ENCODE results near the gene KIF19. TPM values are rescaled to one million over a fixed set of nuclear protein-coding genes. Genes with fewer than 3 reads are reported as not detected.

The KIF19 gene
- total and polyA plus RNA-seq, 5 donors = 0.14 to 0.88 (median 0.25) TPM

DNA sequence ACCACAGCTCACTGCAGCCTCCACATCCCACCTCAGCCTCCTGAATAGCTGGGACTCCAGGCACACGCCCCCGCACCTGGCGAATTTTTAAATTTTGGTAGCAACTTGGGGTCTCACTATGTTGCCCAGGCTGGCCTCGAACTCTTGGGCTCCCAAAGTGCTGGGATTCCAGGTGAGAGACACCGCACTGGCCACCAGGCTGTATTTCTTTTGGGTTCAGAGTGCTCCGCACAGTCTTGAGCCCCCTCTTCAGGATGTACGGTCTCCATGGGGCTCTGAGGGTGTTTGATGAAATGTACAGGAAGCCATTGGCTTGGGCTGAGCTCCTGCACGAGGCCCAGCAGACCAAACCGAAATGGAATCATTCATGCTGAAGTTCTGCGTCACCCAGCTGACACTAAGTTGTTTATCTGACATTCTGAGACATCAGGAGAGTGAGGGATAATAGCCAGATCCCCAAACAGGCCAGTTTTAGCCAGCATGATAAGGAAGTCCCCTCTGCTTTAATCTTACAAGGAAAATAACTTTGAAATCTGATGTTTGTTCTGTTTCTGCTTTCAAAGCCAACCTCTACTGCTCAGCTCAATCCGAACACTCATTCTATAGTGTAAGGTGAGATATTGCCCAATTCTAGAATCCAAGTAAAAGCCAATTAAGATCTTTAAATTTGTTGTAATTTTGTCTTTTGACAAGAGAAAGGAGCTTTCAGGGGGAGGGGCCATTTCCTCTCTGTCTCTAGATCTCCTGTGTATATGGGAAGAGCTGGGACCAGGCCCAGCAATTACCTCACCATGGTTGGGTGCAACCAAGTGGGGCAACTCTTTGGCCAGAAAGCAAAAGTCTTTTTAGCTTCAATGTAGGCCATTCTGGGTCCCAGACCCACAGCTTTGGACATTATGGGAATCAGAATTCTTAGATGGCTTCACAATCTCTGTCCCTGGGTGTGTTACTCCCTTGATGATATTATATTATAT is 64.9 kb downstream of the KIF19 start:
- intact Hi-C loops (cut with DNase I) = no loop called here
- H3K9me3 ChIP-seq (ENCODE audit: control insufficient read depth, low read length) = no peaks in the 10 kb centered on the region
- DNase-seq (no peak), ATAC-seq (peak in 1 of 2 donors; percentile 23)
- WGBS = 74% methylated on average over 11 of the region's 11 CpGs
- peaks cover 2% of the 10 kb centered on the region for H3K4me1 ChIP-seq (ENCODE audit: control insufficient read depth, insufficient read depth, low read length)
- H3K27me3 ChIP-seq (ENCODE audit: control insufficient read depth, insufficient read depth) = no peaks in the 10 kb centered on the region
- no peak overlapping the region for H3K4me3 ChIP-seq (ENCODE audit: low read length)
- H3K27ac ChIP-seq (ENCODE audit: low read length) = no peak overlapping the region

DNA sequence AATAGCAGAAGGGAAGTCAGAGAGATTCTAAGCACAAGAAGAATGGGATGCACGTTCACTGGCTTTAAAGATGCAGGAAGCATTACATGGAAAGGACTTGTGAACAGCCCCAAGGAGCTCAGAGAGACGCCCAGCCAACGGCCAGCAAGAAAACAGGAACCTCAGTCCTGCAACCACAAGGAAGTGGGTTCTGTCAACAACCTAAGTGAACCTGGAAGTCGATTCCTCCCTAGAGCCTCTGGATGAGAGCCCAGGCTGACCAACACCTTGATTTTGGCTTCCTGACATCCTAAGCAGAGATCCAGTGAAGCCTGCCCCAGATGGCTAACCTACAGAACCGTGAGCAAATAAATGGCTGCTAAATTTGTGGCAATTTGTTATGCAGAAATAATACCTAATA is 65.7 kb downstream of the KIF19 start:
- H3K9me3 ChIP-seq (ENCODE audit: control insufficient read depth, low read length) = no peaks in the 10 kb centered on the region
- intact Hi-C loops (cut with DNase I) = no loop called here
- no peak for DNase-seq
- H3K4me3 ChIP-seq (ENCODE audit: low read length) = no peak overlapping the region
- peaks cover 1% of the 10 kb centered on the region for H3K4me1 ChIP-seq (ENCODE audit: control insufficient read depth, insufficient read depth, low read length)
- H3K27ac ChIP-seq (ENCODE audit: low read length) = no peak overlapping the region
- WGBS = 64% methylated on average over 5 of the region's 5 CpGs
- no peaks in the 10 kb centered on the region for H3K27me3 ChIP-seq (ENCODE audit: control insufficient read depth, insufficient read depth)
- no peak for ATAC-seq

DNA sequence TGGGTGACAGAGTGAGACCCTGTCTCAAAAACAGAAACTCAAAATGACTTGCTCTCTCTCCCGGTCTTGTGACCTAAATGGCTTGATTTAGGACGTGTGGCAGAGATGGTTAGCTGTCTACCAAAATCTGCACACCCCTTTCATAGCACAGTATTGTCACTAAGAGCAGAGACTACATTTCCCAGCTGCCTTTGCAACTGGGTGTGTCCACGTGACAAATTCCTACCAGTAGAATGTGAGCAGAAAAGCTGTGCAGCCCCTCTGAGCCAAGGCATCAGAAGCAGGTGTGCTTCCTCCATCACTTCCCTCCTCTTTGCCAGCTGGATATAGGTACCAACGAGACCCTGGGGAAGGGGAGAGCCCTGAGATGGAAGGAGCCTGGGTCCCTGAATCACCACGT is 66.8 kb downstream of the KIF19 start:
- Histone ChIP-seq H3K4me3 (ENCODE audit: low read length) (no peak overlapping the region), H3K27ac (ENCODE audit: low read length) (no peak overlapping the region), H3K4me1 (ENCODE audit: control insufficient read depth, insufficient read depth, low read length) (no peaks in the 10 kb centered on the region), H3K27me3 (ENCODE audit: control insufficient read depth, insufficient read depth) (no peaks in the 10 kb centered on the region), H3K9me3 (ENCODE audit: control insufficient read depth, low read length) (no peaks in the 10 kb centered on the region)
- no peak for DNase-seq
- 69% methylated on average over 5 of the region's 5 CpGs for WGBS
- intact Hi-C loops (cut with DNase I) = no loop called here
- ATAC-seq = no peak

DNA sequence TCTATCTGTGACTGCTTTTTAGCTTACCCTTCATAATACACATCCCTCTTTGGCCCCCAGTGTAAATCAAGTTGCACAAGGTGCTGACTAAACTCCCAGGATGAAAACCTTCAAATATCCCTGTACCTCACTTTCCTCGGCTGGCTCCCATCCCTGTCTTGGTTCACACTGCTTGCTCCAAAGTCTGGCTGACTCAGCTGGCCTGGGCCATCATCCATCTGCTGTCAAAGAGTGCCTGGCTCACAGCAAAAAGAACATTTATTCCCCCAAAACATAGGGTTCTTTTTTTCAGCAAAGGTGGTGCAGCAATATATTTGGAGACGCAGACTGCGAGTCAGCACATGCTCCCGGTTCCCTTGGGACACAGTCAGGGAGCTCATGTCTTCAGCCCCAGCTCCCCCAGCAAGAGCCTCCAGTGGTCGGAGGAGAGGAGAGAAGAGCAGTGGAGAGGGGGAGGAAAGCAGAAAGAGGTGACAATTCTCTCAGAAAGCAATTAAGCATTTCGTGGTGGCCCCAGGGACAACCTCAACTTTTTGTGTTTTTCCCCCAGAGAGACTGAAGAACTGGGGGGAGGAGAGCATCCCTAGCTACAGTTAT is 67.4 kb downstream of the KIF19 start:
- no peaks in the 10 kb centered on the region for H3K27me3 ChIP-seq (ENCODE audit: control insufficient read depth, insufficient read depth)
- no peak overlapping the region for H3K4me3 ChIP-seq (ENCODE audit: low read length)
- H3K9me3 ChIP-seq (ENCODE audit: control insufficient read depth, low read length) = no peaks in the 10 kb centered on the region
- no peaks in the 10 kb centered on the region for H3K4me1 ChIP-seq (ENCODE audit: control insufficient read depth, insufficient read depth, low read length)
- no peak for ATAC-seq
- H3K27ac ChIP-seq (ENCODE audit: low read length) = no peak overlapping the region
- DNase-seq = no peak
- intact Hi-C loops (cut with DNase I) = no loop called here
- 73% methylated on average over 6 of the region's 6 CpGs for WGBS

DNA sequence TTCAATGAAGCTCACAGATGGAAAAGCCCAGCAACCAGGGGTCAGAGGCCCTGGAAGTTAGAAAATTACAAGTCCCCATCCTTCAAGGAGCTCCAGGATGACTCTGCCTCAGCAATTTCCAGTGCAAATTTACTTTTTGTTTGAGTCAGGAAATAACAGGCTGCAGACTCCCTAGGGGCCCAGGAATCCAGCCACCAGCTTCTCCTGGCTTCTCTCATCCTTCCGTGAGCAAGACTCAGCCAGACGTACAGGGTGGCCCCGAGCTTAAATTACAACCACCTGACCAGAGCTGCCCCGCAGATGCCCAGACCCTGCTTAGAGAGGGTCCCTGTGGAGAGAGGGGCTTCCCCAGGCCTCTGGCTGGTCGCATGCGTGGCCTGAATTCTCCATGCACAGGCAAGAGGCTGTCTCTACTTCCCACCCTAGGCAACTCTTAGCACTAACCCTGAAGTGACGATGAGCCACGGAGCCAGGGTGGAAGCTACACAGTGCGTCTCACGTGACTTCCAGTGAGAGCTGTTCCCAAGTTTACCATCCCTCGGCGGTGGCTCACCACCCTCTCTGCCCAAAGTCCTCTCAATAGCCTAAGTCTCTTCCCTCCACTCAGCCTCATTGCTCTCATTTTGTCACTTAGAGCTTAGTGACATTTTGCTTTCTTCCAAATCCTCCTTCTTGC is 68.4 kb downstream of the KIF19 start:
- intact Hi-C loops (cut with DNase I) = no loop called here
- DNase-seq = no peak
- no peak for ATAC-seq
- H3K27me3 ChIP-seq (ENCODE audit: control insufficient read depth, insufficient read depth) = no peaks in the 10 kb centered on the region
- H3K4me1 ChIP-seq (ENCODE audit: control insufficient read depth, insufficient read depth, low read length) = no peaks in the 10 kb centered on the region
- 71% methylated on average over 12 of the region's 12 CpGs for WGBS
- no peak overlapping the region for H3K4me3 ChIP-seq (ENCODE audit: low read length)
- no peak overlapping the region for H3K27ac ChIP-seq (ENCODE audit: low read length)
- no peaks in the 10 kb centered on the region for H3K9me3 ChIP-seq (ENCODE audit: control insufficient read depth, low read length)

DNA sequence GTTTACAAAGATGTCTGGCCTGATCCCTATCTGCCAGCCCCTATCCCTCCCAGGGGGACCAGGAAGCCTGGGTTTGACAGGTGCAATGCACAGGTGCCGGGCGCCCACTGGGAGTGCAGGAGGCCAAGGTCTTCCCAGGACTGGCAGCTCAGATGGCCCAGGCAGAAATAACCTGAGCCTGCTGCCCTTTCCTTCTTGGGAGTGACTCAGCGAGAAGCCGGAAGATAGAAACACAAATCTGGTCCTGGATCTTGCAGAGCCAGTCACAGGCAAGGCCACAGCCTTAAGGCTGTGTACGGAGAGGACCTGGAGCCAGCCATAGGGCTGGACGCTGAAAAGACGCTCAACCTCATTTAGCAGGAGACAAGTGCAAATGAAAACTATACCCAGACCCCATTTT is 69.0 kb downstream of the KIF19 start:
- H3K9me3 ChIP-seq (ENCODE audit: control insufficient read depth, low read length) = no peaks in the 10 kb centered on the region
- 90% methylated on average over 7 of the region's 7 CpGs for WGBS
- no peaks in the 10 kb centered on the region for H3K4me1 ChIP-seq (ENCODE audit: control insufficient read depth, insufficient read depth, low read length)
- DNase-seq (no peak), ATAC-seq (peak in 1 of 2 donors; percentile 19)
- intact Hi-C loops (cut with DNase I) = no loop called here
- H3K27ac ChIP-seq (ENCODE audit: low read length) = no peak overlapping the region
- no peaks in the 10 kb centered on the region for H3K27me3 ChIP-seq (ENCODE audit: control insufficient read depth, insufficient read depth)
- H3K4me3 ChIP-seq (ENCODE audit: low read length) = no peak overlapping the region

DNA sequence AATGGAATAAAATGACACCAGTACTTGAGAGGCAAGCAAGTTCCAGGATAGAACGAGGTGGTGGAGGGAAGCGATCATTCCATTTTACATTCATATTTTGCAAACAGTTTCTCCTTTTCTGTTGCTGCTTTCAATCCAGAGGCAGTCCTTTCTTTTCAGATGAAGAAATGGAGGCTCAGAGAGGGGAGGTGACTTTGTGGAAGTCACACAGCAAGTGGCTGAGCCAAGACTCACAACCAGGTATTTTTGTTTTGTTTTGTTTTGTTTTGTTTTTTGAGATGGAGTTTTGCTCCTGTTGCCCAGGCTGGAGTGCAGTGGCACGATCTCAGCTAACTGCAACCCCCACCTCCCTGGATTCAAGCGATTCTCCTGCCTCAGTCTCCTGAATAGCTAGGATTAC is 70.5 kb downstream of the KIF19 start:
- WGBS = 93% methylated on average over 4 of the region's 4 CpGs
- DNase-seq = no peak
- H3K27ac ChIP-seq (ENCODE audit: low read length) = no peak overlapping the region

DNA sequence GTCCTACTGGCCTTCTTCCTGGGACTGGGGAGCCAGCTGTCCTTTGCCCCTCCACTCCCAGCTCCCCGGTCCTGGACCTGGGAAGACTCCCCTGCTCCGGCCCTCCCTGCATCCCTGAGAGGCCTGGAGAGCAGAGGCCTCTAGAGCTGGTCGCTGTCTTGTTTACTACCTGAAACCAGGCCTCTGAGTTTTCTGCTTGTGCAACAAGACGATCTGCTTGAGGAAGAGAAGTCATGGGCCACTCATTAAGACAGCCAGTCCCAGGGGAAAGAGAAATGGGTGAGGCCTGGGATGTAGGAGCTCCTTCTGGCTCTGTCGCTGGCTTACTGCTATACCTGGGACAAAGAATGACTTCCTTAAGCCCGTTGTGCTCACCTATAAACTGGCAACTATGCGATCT is 76.0 kb downstream of the KIF19 start:
- Histone ChIP-seq H3K27ac (ENCODE audit: low read length) (no peak overlapping the region), H3K27me3 (ENCODE audit: control insufficient read depth, insufficient read depth) (no peaks in the 10 kb centered on the region), H3K4me1 (ENCODE audit: control insufficient read depth, insufficient read depth, low read length) (no peaks in the 10 kb centered on the region), H3K9me3 (ENCODE audit: control insufficient read depth, low read length) (no peaks in the 10 kb centered on the region), H3K4me3 (ENCODE audit: low read length) (no peak overlapping the region)
- WGBS = 87% methylated on average over 7 of the region's 7 CpGs
- intact Hi-C loops (cut with DNase I) = no loop called here
- DNase-seq (no peak), ATAC-seq (no peak)

More for the DNA sequence above, 70.5 kb downstream of the KIF19 start:
- Histone ChIP-seq H3K27me3 (ENCODE audit: control insufficient read depth, insufficient read depth) (no peaks in the 10 kb centered on the region), H3K9me3 (ENCODE audit: control insufficient read depth, low read length) (no peaks in the 10 kb centered on the region), H3K4me1 (ENCODE audit: control insufficient read depth, insufficient read depth, low read length) (no peaks in the 10 kb centered on the region), H3K4me3 (ENCODE audit: low read length) (no peak overlapping the region)
- ATAC-seq = no peak
- intact Hi-C loops (cut with DNase I) = no loop called here

DNA sequence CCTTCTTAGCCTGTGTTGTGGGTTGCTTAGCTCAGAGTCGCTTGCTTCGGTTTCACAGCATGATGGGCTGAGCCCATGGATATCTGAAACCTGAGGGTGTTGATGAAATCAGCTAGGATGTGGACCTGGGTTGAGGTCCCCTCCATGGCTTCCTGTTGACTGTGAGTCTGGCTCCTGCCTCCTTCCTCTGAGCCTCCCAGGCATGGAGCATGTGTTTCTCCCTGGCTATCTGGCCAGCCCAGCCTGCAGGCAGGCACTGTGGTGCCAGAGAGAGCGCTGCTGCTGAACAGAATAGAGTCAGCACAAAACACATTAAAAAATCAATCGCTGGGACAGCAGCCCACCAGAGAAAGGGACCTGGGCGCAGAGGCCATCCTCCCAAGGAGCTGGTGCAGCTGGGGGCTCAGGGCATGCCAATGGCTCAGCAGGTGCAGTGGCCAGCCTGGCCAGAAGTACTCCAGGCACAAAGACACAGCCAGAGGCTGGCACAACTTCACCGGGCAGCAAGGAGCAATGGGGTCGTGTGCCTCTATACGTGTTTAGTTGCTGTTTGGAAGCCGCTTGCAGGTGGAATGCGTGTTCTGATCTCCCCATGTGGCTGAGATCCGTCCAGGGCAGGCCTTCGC is 77.6 kb downstream of the KIF19 start:
- Histone ChIP-seq H3K27me3 (ENCODE audit: control insufficient read depth, insufficient read depth) (no peaks in the 10 kb centered on the region), H3K27ac (ENCODE audit: low read length) (no peak overlapping the region), H3K4me1 (ENCODE audit: control insufficient read depth, insufficient read depth, low read length) (no peaks in the 10 kb centered on the region), H3K9me3 (ENCODE audit: control insufficient read depth, low read length) (no peaks in the 10 kb centered on the region), H3K4me3 (ENCODE audit: low read length) (no peak overlapping the region)
- ATAC-seq (no peak), DNase-seq (no peak)
- 70% methylated on average over 12 of the region's 12 CpGs for WGBS
- intact Hi-C loops (cut with DNase I) = no loop called here

DNA sequence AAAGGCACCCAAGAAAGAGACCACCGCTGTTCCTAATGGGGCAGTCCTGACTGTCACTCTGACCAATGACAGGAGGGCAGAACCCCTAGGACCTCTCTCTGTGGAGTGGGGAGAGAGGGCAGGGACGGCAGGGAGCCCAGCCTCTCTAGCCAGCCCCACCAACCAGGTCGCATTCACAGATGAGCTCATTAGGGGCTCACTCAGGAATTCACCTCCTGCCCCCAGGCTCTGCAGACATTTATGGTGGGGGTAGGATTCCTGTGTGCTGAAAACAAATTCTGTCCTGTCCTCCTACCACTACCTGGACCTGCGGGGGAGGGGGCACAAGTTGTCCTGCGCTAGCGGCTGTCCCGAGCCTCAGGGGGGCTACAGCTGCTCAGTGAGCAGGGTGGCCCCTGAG is 78.2 kb downstream of the KIF19 start:
- H3K27me3 ChIP-seq (ENCODE audit: control insufficient read depth, insufficient read depth) = no peaks in the 10 kb centered on the region
- ATAC-seq (peak in 1 of 2 donors; percentile 14), DNase-seq (no peak)
- intact Hi-C loops (cut with DNase I) = no loop called here
- H3K4me3 ChIP-seq (ENCODE audit: low read length) = no peak overlapping the region
- no peaks in the 10 kb centered on the region for H3K4me1 ChIP-seq (ENCODE audit: control insufficient read depth, insufficient read depth, low read length)
- no peaks in the 10 kb centered on the region for H3K9me3 ChIP-seq (ENCODE audit: control insufficient read depth, low read length)
- 47% methylated on average over 7 of the region's 7 CpGs for WGBS
- H3K27ac ChIP-seq (ENCODE audit: low read length) = no peak overlapping the region

DNA sequence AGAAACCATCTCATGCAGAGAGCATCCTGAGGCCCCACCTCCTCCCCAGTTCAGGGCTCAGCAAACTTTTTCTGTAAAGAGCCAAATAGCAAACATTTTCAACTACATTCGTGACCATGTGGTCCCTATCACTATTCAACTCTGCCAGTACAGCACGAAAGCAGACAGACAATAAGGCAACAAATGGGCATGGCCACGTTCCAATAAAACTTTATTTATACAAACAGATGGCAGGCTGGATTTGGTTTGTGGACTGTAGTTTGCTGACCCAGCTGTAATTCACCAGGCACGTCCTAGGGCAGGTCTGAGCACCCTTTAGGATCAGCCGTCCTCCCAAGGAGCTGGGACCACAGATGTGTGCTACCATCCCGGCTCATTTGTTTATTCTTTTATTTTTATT is 78.8 kb downstream of the KIF19 start:
- DNase-seq (no peak), ATAC-seq (no peak)
- Histone ChIP-seq H3K4me1 (ENCODE audit: control insufficient read depth, insufficient read depth, low read length) (no peaks in the 10 kb centered on the region), H3K9me3 (ENCODE audit: control insufficient read depth, low read length) (no peaks in the 10 kb centered on the region), H3K27me3 (ENCODE audit: control insufficient read depth, insufficient read depth) (no peaks in the 10 kb centered on the region), H3K4me3 (ENCODE audit: low read length) (no peak overlapping the region), H3K27ac (ENCODE audit: low read length) (no peak overlapping the region)
- WGBS = 87% methylated on average over 6 of the region's 6 CpGs
- intact Hi-C loops (cut with DNase I) = no loop called here

All from right cardiac atrium (tissue), 5 donors.